Measurements from ENCODE around the gene SBF2. TPM values are rescaled to one million over a fixed set of nuclear protein-coding genes. Genes with fewer than 3 reads are reported as not detected.

SBF2 gene
- 25.3 and 42.6 TPM in 2 replicates for total RNA-seq

DNA sequence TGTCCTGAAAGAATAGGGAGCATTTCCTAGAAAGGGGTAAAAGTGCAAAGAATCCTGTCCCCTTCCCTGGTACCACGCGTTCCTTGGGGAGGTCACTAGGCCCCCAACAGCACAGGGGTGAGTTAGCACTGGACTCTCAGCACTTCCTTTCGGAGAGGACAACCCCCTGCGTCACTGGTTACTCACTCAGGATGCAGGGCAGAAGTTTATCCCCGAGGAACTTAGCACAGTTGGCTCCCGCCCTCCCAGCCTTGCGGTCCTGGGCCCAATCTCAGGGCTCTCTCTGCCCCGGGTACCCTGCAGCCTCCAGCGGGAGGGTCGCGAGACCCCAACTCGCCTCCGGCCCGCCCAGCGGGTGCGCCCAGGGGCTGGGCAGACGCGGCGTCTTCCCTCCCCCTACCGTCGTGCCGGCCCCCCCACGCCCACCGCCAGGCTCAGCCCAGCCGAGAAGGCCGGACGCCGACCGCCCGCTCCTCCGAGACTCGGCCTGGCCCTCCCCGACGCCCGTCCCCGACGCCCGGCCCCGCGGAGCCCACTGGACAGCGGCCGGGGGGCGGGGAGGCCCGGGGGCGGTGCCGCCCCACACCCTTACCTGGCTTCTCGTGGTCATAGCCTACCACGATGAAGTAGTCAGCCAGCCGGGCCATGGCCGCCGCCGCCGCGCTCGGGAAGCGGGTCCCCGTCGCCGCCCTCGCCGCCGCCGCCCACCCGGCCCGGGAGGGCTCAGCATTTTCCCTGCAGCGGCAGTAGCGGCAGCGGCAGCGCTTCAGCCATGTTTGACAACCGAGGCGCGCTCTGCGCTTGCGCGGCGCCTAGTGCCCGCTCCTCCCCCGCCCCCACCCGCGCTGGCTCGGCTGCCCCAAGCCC lies at the start of gene SBF2:
TSS of gene SBF2 (minus strand) at position 797 of the 867 bp plus-strand sequence. CDS start at position 647, 150 bp downstream.

DNA sequence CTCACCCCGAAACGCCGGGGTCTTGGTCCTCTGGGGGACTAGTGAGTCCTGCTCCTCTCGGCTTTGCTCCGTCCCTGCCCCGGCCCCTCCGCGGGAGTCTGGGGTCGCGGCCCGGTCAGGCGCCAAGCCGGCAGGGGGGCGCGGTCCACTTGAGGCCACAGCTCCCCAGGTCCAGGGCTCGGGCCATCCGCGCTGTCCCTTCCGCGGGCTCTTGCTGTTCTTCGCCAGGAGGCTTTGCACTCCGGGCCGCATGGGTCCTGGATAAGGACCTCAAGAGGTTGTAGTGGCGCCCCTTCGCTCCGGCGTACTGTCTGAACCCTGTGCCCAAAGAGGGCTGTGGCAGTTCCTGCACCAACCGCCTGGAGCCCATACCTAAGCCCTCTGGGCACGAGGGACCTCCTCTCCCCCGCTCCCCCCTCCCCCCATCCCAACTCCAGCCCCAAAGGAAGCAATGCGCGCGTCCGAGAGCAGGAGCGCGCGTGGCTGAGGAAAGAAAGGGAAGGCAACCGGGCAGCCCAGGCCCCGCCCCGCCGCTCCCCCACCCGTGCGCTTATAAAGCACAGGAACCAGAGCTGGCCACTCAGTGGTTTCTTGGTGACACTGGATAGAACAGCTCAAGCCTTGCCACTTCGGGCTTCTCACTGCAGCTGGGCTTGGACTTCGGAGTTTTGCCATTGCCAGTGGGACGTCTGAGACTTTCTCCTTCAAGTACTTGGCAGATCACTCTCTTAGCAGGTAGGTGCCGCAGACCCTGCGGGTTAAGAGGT lies 10.7 kb upstream of the SBF2 start, which contains the start of gene ADM:
TSS of gene ADM (plus strand) at position 579 of the 767 bp plus-strand sequence. CDS start 628 bp downstream, outside the sequence.

Other genes starting within 250 kb of the SBF2 start
- gene ADM, start 10.9 kb upstream of the SBF2 start, total RNA-seq = 56.4 and 241 TPM in 2 replicates
- 1.3 and 1.6 TPM in 2 replicates for gene AMPD3, start 161.0 kb upstream of the SBF2 start, total RNA-seq
- 24.7 and 26.4 TPM in 2 replicates for gene RNF141, start 247.0 kb upstream of the SBF2 start, total RNA-seq